Stimulated activated naive CD8-positive, alpha-beta T cell treated with anti-CD3 and anti-CD28 coated beads, Interleukin-15, Interleukin-2, amounts not matched to agents 100 U/mL and 50 U/mL, for 24 hours (primary cell): ENCODE data around the gene DMXL2.
"Not testable (repeated sequence)": the region's sequence is repeated elsewhere in the genome, so short reads cannot be mapped to it uniquely, and the experiment has no call there.

Experiments
- ATAC-seq: fragments of 150-1000 bp; cut with Tn5 transposase; one replicate; pipeline ENCODE4 v1.10.0; 2021
- DNase-seq: peaks from one replicate; pipeline ENCODE4 v3.0.0; 2021

The DMXL2 gene

GRCh38 chr15:51622604-51623370 is at the start of gene DMXL2:
Gene DMXL2, minus strand, starts transcription at chr15:51622771. Its CDS starts 226 bp downstream, at chr15:51622545.
- peak; percentile 81 for DNase-seq

GRCh38 chr15:51672155-51672687 is 49.6 kb upstream of the DMXL2 start:
- ATAC-seq (no peak), DNase-seq (no peak)

More at GRCh38 chr15:51622604-51623370, at the start of gene DMXL2:
- peak; percentile 59 for ATAC-seq

GRCh38 chr15:51669381-51669780 is 46.8 kb upstream of the DMXL2 start:
- no peak for DNase-seq
- no peak for ATAC-seq

GRCh38 chr15:51668446-51668845 is 45.9 kb upstream of the DMXL2 start:
- ATAC-seq (no peak), DNase-seq (no peak)

GRCh38 chr15:51667478-51667877 is 44.9 kb upstream of the DMXL2 start:
- ATAC-seq = no peak

GRCh38 chr15:51661072-51661471 is 38.5 kb upstream of the DMXL2 start:
- no peak for ATAC-seq

More at GRCh38 chr15:51667478-51667877, 44.9 kb upstream of the DMXL2 start:
- no peak for DNase-seq

GRCh38 chr15:51658664-51659063 is 36.1 kb upstream of the DMXL2 start:
- no peak for ATAC-seq

More at GRCh38 chr15:51661072-51661471, 38.5 kb upstream of the DMXL2 start:
- no peak for DNase-seq

GRCh38 chr15:51655401-51656057 is 33.0 kb upstream of the DMXL2 start:
- not testable (repeated sequence) for DNase-seq, ATAC-seq

More at GRCh38 chr15:51658664-51659063, 36.1 kb upstream of the DMXL2 start:
- DNase-seq = no peak

- ATAC-seq (no peak), DNase-seq (no peak)
Measured at GRCh38 chr15:51652084-51652668, 29.6 kb upstream of the DMXL2 start.

GRCh38 chr15:51649659-51650521 is 27.3 kb upstream of the DMXL2 start:
- peak; percentile 61 for ATAC-seq
- DNase-seq = peak; percentile 18

- DNase-seq, ATAC-seq: not testable (repeated sequence)
Measured at GRCh38 chr15:51648643-51649042, 26.1 kb upstream of the DMXL2 start.

- DNase-seq, ATAC-seq: not testable (repeated sequence)
Measured at GRCh38 chr15:51648101-51648500, 25.5 kb upstream of the DMXL2 start.

GRCh38 chr15:51647128-51647562 is 24.6 kb upstream of the DMXL2 start:
- DNase-seq (no peak), ATAC-seq (no peak)

GRCh38 chr15:51642696-51643095 is 20.1 kb upstream of the DMXL2 start:
- no peak for DNase-seq
- no peak for ATAC-seq

- no peak for ATAC-seq
Measured at GRCh38 chr15:51641490-51642130, 19.0 kb upstream of the DMXL2 start.

GRCh38 chr15:51634591-51635198 is 12.1 kb upstream of the DMXL2 start:
- ATAC-seq (peak; percentile 40), DNase-seq (no peak)

More at GRCh38 chr15:51641490-51642130, 19.0 kb upstream of the DMXL2 start:
- DNase-seq = no peak

GRCh38 chr15:51629612-51630011 is 7.0 kb upstream of the DMXL2 start:
- no peak for ATAC-seq
- DNase-seq = no peak

GRCh38 chr15:51625236-51625635 is 2.7 kb upstream of the DMXL2 start:
- DNase-seq (no peak), ATAC-seq (no peak)

- no peak for ATAC-seq
- DNase-seq = no peak
Measured at GRCh38 chr15:51624022-51624421, 1.5 kb upstream of the DMXL2 start.

GRCh38 chr15:51623386-51623938 is 891 bp upstream of the DMXL2 start:
- ATAC-seq = no peak
- DNase-seq = no peak
